Measurements from ENCODE around the gene MEAF6. TPM values are rescaled to one million over a fixed set of nuclear protein-coding genes. Genes with fewer than 3 reads are reported as not detected.

The MEAF6 gene
- total RNA-seq, 1 donor from 2014 or later: 34.1 TPM

DNA sequence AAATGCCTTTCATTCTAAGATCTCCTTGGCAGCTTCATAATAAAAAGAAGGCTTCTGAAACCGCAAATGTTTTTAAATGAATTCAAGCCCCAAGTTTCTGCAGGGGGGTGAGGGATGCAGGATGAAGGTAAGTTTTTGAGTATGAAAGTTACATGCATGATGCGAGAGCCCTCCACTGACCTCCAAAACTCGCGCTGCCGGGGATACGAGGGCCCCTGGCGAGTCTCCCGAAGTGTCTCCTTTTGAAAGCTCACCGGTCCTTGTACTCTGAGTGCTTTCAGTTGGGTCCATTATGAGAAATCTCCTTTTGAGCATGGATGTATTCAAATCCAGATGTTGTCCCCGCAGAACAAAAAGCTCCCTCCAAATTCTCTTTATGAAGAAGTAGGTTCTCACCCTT lies 59.0 kb downstream of the MEAF6 start:
- intact Hi-C loops (cut with micrococcal nuclease): loop anchor here (2.0 to 10.0 kb wide), 2 partner anchors 31 to 229 kb away; no protein-coding TSS in a partner anchor
- DNase-seq: no peak
- TF ChIP-seq, protein P1, sequence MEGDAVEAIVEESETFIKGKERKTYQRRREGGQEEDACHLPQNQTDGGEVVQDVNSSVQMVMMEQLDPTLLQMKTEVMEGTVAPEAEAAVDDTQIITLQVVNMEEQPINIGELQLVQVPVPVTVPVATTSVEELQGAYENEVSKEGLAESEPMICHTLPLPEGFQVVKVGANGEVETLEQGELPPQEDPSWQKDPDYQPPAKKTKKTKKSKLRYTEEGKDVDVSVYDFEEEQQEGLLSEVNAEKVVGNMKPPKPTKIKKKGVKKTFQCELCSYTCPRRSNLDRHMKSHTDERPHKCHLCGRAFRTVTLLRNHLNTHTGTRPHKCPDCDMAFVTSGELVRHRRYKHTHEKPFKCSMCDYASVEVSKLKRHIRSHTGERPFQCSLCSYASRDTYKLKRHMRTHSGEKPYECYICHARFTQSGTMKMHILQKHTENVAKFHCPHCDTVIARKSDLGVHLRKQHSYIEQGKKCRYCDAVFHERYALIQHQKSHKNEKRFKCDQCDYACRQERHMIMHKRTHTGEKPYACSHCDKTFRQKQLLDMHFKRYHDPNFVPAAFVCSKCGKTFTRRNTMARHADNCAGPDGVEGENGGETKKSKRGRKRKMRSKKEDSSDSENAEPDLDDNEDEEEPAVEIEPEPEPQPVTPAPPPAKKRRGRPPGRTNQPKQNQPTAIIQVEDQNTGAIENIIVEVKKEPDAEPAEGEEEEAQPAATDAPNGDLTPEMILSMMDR (IDR thresholded peaks at IDR 0.05; ENCODE audit: borderline replicate concordance): no peak
- peak overlapping the region; percentile 71 for H3K27ac ChIP-seq (replicated peaks)
- peaks cover 9% of the 10 kb centered on the region for H3K4me1 ChIP-seq
- peak overlapping the region; percentile 54 for H3K4me3 ChIP-seq
- H3K9me3 ChIP-seq (replicated peaks): no peaks in the 10 kb centered on the region
- H3K36me3 ChIP-seq: no peaks in the 10 kb centered on the region
- peaks cover 4% of the 10 kb centered on the region for H3K27me3 ChIP-seq (ENCODE audit: low read depth)

DNA sequence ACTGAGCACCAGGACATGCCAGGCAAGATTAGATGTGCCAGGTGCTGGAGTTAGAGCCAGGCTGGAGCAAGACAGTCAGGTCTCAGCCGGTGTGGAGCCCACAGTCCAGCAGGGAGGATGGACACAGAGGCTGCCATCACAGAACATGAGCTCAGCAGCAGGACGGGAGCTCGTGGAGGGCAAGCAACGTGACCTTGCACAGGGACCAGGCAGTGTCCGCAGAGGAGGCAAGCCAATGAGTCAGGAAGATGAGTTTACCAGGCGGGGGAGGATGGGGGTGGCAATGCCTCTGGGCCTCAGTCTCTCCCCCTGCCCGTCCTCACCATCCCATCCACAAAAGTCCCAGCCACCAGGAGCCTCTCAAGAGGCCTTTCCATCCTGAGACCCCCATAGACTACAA lies 60.9 kb downstream of the MEAF6 start:
- Histone ChIP-seq H3K4me3 (no peak overlapping the region), H3K27me3 (ENCODE audit: low read depth) (peaks cover 23% of the 10 kb centered on the region), H3K9me3 (replicated peaks) (no peaks in the 10 kb centered on the region), H3K36me3 (no peaks in the 10 kb centered on the region), H3K27ac (replicated peaks) (no peak overlapping the region), H3K4me1 (peaks cover 9% of the 10 kb centered on the region)
- DNase-seq: no peak
- TF ChIP-seq, protein P1 (IDR thresholded peaks at IDR 0.05; ENCODE audit: borderline replicate concordance): no peak
- intact Hi-C loops (cut with micrococcal nuclease): loop anchor here (2.0 to 10.0 kb wide), 2 partner anchors 33 to 231 kb away; no protein-coding TSS in a partner anchor

DNA sequence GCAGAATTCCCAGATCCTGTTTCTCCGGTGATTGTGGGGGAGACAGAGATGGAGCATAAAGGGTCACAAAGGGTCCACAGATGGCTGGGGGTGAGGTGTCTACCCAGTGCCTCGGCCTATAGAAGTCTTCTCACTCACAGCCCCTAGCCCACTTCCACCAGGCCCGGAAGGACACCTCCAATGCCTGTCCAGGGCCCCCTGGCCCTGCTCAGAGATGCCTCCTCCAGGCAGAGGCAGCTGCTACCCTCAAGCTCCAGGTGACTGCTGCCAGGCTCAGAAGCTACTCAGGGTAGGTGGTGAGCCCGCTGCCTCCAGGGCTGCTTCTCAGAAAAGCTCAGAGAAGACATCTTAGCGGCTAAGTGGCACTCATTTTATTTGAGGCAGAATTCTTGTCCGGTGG lies 62.1 kb downstream of the MEAF6 start:
- intact Hi-C loops (cut with micrococcal nuclease): loop anchor here (10.0 kb wide), 1 partner anchor 232 kb away; no protein-coding TSS in a partner anchor
- TF ChIP-seq, protein P1 (IDR thresholded peaks at IDR 0.05; ENCODE audit: borderline replicate concordance): no peak
- Histone ChIP-seq H3K27me3 (ENCODE audit: low read depth) (peaks cover 35% of the 10 kb centered on the region), H3K4me3 (no peak overlapping the region), H3K9me3 (replicated peaks) (no peaks in the 10 kb centered on the region), H3K27ac (replicated peaks) (no peak overlapping the region), H3K4me1 (peaks cover 9% of the 10 kb centered on the region), H3K36me3 (no peaks in the 10 kb centered on the region)
- DNase-seq: no peak

DNA sequence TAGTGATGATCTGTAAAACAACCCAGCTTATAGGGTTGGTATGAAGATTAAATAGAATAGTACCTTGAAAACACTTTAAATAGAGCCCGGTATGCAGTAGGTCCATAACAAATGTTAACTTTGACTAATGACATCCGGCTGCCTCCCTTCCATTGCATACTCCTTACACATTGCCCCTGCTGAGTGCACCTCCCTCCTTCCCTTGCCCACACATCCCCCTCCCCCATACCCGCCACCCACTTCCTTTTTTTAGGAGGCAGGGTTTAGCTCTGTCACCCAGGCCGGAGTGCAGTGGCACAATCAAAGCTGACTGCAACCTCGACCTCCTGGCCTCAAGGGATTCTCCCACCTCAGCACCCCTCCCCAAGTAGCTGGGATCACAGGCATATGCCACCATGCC lies 64.6 kb downstream of the MEAF6 start:
- intact Hi-C loops (cut with micrococcal nuclease): loop anchor here (10.0 kb wide), 1 partner anchor 235 kb away; no protein-coding TSS in a partner anchor
- TF ChIP-seq, protein P1 (IDR thresholded peaks at IDR 0.05; ENCODE audit: borderline replicate concordance): no peak
- no peak for DNase-seq
- Histone ChIP-seq H3K36me3 (no peaks in the 10 kb centered on the region), H3K27ac (replicated peaks) (no peak overlapping the region), H3K4me1 (peaks cover 4% of the 10 kb centered on the region), H3K9me3 (replicated peaks) (no peaks in the 10 kb centered on the region), H3K27me3 (ENCODE audit: low read depth) (peaks cover 60% of the 10 kb centered on the region), H3K4me3 (no peak overlapping the region)

DNA sequence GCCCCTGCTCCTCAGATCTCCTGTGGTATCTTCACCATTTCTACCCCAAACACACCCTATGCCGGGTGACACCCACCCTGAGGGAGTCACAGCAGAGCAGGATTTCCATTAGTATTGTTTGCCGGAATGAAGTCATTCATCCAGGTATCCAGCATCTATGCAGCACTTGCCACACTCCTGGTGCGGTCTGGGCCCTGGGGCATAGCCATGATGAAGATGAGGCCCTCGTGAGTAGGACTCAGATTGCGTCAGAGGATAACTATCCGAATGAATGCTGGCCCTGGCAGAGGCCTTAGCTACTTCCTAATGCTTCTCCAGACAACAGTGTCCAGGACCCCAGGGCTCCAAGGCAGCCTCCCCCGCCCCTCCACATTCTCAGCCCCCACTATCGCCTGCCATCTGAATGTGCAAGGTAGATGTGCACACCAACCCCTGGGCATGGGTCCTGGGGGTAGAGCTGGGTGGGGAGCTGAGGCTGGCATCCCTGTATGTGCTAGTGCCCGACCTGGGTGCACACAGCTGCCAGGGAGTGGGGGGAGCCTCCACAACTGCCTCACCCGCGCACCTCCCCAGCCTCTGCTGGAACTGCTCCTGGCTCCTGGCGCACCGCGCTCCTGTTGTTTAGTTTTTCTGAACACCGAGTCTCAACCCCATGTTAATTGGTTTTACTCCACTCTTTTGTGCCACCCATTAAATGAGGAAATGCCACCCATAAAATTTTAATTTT lies 65.7 kb downstream of the MEAF6 start:
- Histone ChIP-seq H3K4me1 (no peaks in the 10 kb centered on the region), H3K36me3 (no peaks in the 10 kb centered on the region), H3K27ac (replicated peaks) (no peak overlapping the region), H3K9me3 (replicated peaks) (no peaks in the 10 kb centered on the region), H3K4me3 (no peak overlapping the region), H3K27me3 (ENCODE audit: low read depth) (peaks cover 70% of the 10 kb centered on the region)
- no peak for DNase-seq
- intact Hi-C loops (cut with micrococcal nuclease): no loop called here
- TF ChIP-seq, protein P1 (IDR thresholded peaks at IDR 0.05; ENCODE audit: borderline replicate concordance): no peak
